HG03354 (cell line): Measurements from ENCODE around the gene AMMECR1.

Experiments used
- ATAC-seq: cut with Tn5 transposase; IDR thresholded peaks from one replicate; pipeline ENCODE4 v1.9.1; 2021; ENCODE audit warnings: mild to moderate bottlenecking; ENCODE audit not compliant: unreplicated experiment, poor library complexity, severe bottlenecking

Gene AMMECR1

DNA sequence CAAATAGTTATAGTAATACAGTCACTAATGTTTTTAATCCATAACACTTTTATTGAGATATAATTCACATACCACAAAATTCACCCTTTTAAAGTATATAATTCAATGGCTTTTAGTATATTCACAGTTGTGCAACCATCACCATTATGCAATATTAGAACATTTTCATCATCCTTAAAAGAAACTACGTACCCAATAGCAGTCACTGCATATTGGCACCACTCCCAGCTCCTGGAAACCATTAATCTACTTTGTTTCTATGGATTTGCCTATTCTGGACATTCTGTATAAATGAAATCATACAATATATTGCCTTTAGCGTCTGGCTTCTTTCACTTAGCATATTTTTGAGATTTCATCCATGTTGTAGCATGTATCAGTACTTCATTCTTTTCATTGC lies 99.3 kb downstream of the AMMECR1 start:
- ATAC-seq, result no peak

DNA sequence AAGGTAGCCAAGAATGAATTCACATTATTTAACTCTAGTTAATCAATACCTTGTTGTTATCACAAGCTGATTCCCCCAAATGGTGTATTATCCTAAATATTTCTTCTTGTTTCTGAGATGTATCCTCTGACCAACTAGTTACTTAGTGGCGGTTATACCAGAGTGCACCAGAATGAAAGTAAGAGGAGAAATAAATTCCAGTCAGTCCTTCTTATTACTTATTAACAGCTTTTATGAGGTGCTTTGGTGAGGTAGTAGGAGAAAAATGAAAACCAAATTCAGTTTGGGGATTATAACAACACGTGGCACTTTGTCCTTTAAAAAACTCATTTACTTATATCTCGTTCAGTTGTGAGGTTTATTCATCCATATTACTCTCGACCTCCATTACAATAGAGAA lies 101.9 kb downstream of the AMMECR1 start:
- no peak for ATAC-seq

DNA sequence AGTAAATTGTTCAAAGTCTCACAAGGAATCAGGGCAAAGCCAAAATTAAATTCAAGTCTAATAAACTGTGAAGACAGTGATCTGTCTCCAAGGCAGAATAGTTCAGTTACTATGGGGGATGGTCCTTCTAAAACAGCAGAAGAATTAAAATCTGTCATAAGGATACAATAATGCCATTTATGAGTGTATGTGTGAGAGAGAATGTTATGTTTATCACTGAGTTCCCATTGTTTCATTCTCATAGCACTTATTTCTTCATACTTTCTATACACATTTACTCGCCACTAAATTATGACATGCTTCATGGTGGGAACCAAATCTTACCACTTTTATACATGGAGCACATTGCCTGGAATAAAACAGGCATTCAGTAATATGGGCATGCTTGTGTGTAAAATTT lies 102.5 kb downstream of the AMMECR1 start:
- no peak for ATAC-seq

DNA sequence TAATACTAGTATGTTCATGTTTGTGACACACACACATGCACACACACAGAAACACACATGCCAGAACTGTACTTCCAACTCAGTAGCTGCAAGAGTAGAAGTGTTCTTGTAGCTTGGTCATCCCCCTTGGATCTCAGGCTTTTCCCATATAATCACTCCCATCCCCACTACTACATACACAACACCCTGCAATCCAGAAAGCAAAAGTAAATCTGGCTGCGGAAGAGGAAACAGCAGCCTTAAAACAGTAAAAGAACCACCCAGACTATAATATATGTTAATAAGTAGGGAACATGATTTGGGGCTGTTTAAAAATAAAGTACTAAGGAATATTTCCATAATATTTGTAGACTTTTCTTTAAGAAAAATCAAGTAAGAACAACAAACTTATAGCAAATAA lies 103.2 kb downstream of the AMMECR1 start:
- ATAC-seq, result no peak

- ATAC-seq, result no peak
Observed at GRCh38 chrX:110213183-110213582, 104.7 kb downstream of the AMMECR1 start.

DNA sequence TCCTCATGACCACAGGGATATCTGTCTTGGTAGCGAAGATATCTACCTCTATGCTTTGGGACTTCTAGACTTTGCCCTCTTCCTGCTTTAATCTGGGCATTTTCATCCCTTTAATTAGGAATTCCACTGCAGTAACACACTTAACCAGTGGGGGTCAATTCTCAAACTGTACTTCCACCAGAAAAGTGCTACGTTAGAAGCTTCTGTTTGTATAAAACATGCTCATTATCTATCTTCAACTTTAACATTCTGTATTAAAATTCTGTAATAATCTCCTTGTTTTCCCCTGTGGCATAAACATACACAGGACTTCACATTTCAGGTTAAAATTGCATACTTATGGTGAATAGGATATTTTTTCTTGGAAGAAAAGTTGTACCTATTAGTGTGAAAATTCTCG lies 105.6 kb downstream of the AMMECR1 start:
- ATAC-seq, result no peak

DNA sequence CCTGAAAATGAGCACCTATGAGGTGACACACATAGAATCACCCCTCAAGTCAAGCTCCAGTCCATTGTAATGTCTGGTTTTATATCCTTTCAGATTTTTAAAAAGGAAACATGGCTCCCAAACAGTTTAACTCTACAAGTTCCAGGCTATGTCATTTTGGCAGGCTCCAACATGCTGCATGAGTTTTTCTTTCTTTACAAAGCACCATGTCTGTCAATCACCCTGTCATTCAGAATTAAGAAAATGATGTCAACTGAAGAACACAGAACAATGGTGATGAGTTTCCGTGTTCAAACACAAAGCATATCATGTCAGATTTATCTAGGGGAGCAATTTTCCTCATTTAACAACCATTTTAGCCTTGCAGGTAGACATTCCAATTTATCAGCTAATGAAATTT lies 106.5 kb downstream of the AMMECR1 start:
- ATAC-seq, result no peak

DNA sequence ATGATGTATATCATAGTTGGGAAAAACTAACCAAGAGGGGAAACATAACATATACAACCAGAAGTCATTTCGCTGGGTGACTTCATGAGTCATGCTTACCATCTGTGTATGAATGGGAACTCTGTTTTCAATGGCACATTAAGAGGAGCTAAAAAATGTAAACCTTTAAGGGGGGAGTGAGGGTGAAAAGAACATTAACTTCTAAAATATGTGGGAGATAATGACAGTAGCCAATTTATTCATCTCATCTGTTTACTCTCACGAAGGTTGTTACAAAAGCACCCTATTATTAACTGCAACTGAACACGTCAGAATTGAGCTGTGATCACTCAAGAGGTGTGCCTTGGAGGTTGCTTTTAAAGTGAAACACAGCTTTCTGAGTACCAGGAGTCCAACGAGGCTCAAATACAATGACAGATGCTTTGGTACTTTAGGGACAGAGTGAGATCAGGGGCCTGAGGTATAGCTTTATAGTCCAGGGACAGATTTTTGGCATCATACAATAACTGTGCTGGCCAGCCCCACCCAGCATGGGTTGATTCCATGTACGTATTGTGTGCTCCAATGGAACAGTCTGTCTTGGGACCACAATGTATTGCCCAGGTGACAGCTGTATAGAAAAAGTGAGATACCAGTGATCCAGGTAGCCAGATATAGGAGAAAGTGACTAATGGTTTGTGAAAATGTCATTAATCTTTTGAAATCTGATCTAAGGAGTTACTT lies 107.3 kb downstream of the AMMECR1 start:
- no peak for ATAC-seq

DNA sequence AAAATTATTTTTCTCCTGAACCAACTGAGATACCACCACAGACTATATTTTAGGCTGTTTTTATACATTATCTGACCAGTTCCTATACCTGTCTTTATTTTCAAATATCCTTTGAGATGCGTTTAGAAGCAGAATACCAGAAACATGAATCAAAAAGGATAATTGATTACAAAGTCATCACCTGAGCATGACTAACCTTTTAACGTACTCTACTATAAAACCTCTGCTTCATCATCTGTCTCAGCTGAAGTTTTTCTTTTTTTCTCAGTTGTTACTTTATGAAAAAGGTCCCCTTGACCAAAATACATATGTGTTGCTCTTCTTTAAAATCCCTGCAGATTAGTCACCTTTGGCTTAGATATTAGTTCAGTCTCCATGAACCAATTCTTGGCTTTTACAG lies 109.8 kb downstream of the AMMECR1 start:
- ATAC-seq, result no peak

- ATAC-seq, result no peak
Observed at GRCh38 chrX:110204986-110205385, 112.9 kb downstream of the AMMECR1 start.

DNA sequence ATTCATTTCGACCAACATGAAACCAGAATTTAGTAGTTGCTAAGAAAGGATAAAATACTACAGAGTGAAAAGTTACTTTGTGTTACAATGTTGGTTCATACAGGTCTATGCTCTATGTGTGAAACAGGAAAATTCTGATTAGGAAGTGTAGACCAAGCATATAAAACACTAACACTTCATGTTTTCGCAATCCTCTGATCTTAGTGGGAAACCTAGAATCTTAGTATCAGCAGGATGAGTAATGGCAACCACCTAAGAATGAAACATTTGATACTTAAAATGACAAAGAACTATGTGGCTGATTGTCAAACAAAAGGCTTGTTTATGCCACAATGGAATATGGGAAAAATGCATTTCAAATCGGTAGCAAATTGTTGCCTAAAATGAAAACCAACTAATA lies 116.1 kb downstream of the AMMECR1 start:
- no peak for ATAC-seq

DNA sequence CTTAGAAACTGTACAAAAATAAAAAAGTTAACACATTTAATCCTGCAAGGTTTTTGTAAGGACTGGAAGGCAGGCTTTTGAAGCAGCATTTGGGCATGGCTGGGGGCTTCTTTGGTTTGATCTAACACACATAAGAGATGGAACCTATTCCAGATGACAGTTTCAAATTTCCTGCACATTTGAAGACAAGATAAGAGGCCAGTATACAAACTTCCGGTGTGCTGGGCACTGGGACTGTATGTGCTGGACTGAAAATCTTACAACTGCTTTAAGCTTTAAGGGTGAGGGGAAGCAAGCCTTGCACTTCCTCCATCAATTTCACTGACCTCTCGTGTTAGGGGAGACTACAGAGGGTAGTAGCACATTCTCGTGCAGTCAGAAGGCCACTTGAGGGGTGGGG lies 122.9 kb downstream of the AMMECR1 start:
- no peak for ATAC-seq

- ATAC-seq, result no peak
Observed at GRCh38 chrX:110192516-110192915, 125.4 kb downstream of the AMMECR1 start.

DNA sequence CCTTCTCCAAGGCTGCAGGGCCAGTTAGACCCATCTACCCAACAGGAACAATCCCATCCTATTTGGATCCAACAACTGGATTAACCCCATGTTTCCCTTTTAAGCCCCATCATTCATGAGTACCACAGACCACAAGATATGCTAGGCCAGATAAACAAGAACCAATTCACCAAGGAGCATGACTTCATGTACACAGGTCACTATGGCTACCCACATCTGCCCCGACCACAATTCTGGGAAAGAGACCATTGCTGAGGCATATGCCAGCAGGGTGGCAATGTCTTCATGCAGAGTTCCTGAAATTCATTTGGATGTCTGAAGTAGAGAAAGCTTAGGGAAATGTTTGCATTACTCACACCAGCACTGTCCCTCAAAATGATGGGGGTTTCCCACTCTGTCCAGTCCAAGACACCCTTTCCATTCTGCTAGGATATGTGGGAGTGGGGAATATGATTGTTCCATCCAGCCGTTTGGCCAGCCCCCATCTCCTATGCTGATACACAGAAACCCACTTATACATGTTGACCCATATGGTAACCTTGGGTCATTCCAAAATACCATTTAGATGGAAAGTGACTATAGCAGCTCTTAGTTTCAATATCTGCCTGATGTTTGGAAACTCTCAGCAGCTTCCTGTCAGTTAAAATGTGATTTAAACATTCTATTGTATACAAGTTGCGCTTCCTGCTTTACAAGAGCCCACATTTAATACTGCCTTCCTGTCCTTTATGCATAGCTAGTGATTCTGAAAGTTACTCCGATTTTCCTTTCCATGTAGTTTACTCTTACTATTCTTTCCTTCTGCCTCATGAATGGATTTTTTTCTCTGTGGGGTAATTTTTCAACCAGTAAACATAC lies 129.0 kb downstream of the AMMECR1 start:
- ATAC-seq, result peak; percentile 44

GRCh38 chrX:110183314-110183713 lies 134.6 kb downstream of the AMMECR1 start:
- no peak for ATAC-seq

DNA sequence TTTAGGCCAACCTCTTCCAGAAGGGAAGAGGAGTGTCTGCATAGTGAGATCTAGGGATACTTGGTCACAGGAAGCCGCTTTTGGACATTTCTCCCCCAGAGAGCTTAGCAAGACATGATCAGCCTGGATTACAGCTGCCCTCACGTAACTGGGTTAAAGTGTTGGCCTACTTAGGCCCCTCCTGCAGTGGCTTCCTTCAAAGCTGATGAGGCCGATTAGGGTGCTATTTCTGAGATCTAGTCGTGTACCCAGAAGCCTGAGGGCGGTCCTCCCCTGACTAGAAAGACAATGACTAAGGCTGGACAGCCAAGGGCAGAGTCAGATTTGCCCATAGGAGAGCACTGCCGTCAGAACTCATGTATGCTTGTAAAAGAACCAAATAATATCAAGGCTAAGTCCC lies 135.0 kb downstream of the AMMECR1 start:
- ATAC-seq, result no peak

GRCh38 chrX:110182362-110182761 lies 135.5 kb downstream of the AMMECR1 start:
- ATAC-seq, result no peak

GRCh38 chrX:110181459-110182137 lies 136.3 kb downstream of the AMMECR1 start:
- ATAC-seq, result no peak

- peak; percentile 64 for ATAC-seq
Observed at GRCh38 chrX:110180928-110181310, 137.0 kb downstream of the AMMECR1 start.

DNA sequence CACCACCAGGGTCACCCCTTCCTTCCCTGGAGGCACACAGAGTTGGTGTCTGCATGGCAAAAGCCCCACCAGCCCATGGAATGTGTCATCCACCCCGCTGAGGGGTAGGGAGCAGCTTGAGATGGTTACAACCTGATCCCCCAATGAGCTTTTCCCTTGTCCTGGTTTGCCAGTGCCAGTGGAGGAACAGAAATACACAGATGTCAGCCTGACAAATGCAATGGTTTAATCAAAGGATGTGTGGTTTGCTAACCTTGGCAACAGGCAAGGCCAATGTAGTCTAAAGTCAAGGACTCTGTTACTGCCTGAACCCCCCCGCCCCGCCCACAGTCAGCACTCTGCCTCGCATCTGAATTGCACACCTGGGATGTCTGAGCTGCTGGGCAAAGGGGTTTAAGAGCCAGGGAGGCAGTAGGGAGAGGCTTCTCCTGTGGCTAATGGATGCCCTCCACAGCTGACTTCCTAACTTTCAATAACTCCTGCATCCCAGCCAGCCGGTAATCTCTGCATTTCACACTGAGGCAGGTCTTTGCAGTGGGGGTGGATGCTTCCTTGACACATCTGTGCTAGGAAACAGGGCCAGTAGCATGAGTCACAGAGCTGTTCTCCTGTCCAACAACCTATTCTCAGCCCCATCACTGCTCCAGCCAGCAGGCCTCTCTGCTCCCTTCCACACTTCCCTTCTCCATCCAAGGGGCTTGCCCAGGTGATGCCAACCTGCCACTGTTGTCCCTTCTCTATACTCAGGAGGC lies 137.5 kb downstream of the AMMECR1 start:
- ATAC-seq, result peak; percentile 8
